Neural cell (in vitro differentiated cells): ENCODE results near the gene CNP. TPM values are rescaled to one million over a fixed set of nuclear protein-coding genes. Genes with fewer than 3 reads are reported as not detected.
A peak's percentile ranks its signal among the peaks of the same experiment; 100 is the strongest.

Experiments used
- H2AFZ ChIP-seq: fragments of 200-600, 300-800 bp; sonication (generic), shearing (Covaris generic); 2 replicates; pipeline ENCODE4 v1.6.0; 2014; ENCODE audit warnings: low read depth, mild to moderate bottlenecking, antibody characterized with exemption, low read length, moderate library complexity
- H3F3A ChIP-seq: fragments of 200-600 bp; shearing (Covaris generic); 2 replicates; pipeline ENCODE4 v1.6.1; 2016; ENCODE audit warnings: mild to moderate bottlenecking, moderate library complexity, mixed read lengths, antibody characterized with exemption, low read length; ENCODE audit not compliant: insufficient read depth, poor library complexity, severe bottlenecking
- H3K27ac ChIP-seq: fragments of 200-600, 300-800 bp; sonication (generic), shearing (Covaris generic); 2 replicates; pipeline ENCODE4 v1.5.1; 2014; ENCODE audit warnings: mild to moderate bottlenecking, low read length, moderate library complexity
- H3K27me3 ChIP-seq: fragments of 300-800, 200-600 bp; sonication (generic), shearing (Covaris generic); 2 replicates; pipeline ENCODE4 v1.6.0; 2014; ENCODE audit warnings: mild to moderate bottlenecking, low read depth, low read length, moderate library complexity; ENCODE audit not compliant: insufficient read depth
- H3K36me3 ChIP-seq: fragments of 300-800, 200-600 bp; sonication (generic), shearing (Covaris generic); 2 replicates; pipeline ENCODE4 v1.5.1; 2014; ENCODE audit warnings: mild to moderate bottlenecking, antibody characterized with exemption, low read length, moderate library complexity; ENCODE audit not compliant: insufficient read depth
- H3K4me2 ChIP-seq: fragments of 300-800, 200-600 bp; sonication (generic), shearing (Covaris generic); 2 replicates; pipeline ENCODE4 v1.6.0; 2014; ENCODE audit warnings: mild to moderate bottlenecking, low read length
- H3K4me3 ChIP-seq: fragments of 300-800, 200-600 bp; sonication (generic), shearing (Covaris generic); 2 replicates; pipeline ENCODE4 v1.5.1; 2014; ENCODE audit warnings: mild to moderate bottlenecking, low read length, moderate library complexity
- H3K79me2 ChIP-seq: fragments of 200-600 bp; shearing (Covaris generic); replicated peaks from 2 replicates; pipeline ENCODE4 v1.6.0; 2014; ENCODE audit warnings: mild to moderate bottlenecking, low read length, moderate library complexity; ENCODE audit not compliant: insufficient read depth
- H3K9ac ChIP-seq: fragments of 300-800, 200-600 bp; sonication (generic), shearing (Covaris generic); 2 replicates; pipeline ENCODE4 v1.6.1; 2016; ENCODE audit warnings: mild to moderate bottlenecking, low read length, mixed read lengths
- H3K9me2 ChIP-seq: fragments of 200-600 bp; shearing (Covaris generic); 2 replicates; pipeline ENCODE4 v1.6.1; 2016; ENCODE audit warnings: mild to moderate bottlenecking, low read length, mixed read lengths; ENCODE audit not compliant: insufficient read depth
- H3K9me3 ChIP-seq: fragments of 200-600, 300-800 bp; sonication (generic), shearing (Covaris generic); 2 replicates; pipeline ENCODE4 v1.6.1; 2016; ENCODE audit warnings: mild to moderate bottlenecking, mixed run types, low read length, moderate library complexity, mixed read lengths
- H4K20me1 ChIP-seq: fragments of 200-600 bp; shearing (Covaris generic); 2 replicates; pipeline ENCODE4 v1.6.1; 2016; ENCODE audit warnings: mild to moderate bottlenecking, mixed run types; ENCODE audit not compliant: insufficient read depth
- POLR2AphosphoS5 ChIP-seq: IDR thresholded peaks from 2 replicates; pipeline ENCODE4 v1.6.1; 2012
- REST ChIP-seq: IDR thresholded peaks from 2 replicates; pipeline ENCODE4 v1.6.1; 2012; ENCODE audit warnings: borderline replicate concordance
- SMC3 ChIP-seq: fragments of 450-650 bp; conservative IDR thresholded peaks from 2 replicates; pipeline ENCODE4 v1.6.1; 2014; ENCODE audit warnings: antibody characterized with exemption, mild to moderate bottlenecking, moderate library complexity; ENCODE audit not compliant: poor library complexity
- polyA plus RNA-seq: library from polyadenylated mRNA; depleted of rRNA; stranded (reverse); fragments of >200 nt; gene quantifications from 2 replicates; pipeline ENCODE4 v1.2.3, GENCODE V29; 2014

CNP gene
- polyA plus RNA-seq, 1 donor from 2014 or later = 27.7 TPM

- H3K9me3 ChIP-seq = no peaks in the 10 kb centered on the region
- no peak overlapping the region for H3K9ac ChIP-seq
- peak; percentile 6 for TF ChIP-seq POLR2AphosphoS5
- TF ChIP-seq SMC3 = no peak
- TF ChIP-seq REST = no peak
- H3K79me2 ChIP-seq = no peaks in the 10 kb centered on the region
- H3F3A ChIP-seq = no peaks in the 10 kb centered on the region
- H4K20me1 ChIP-seq = no peaks in the 10 kb centered on the region
- no peaks in the 10 kb centered on the region for H3K27me3 ChIP-seq
- no peak overlapping the region for H3K4me2 ChIP-seq
- no peak overlapping the region for H3K27ac ChIP-seq
- H3K9me2 ChIP-seq = no peaks in the 10 kb centered on the region
- no peak overlapping the region for H3K4me3 ChIP-seq
- no peak overlapping the region for H2AFZ ChIP-seq
- H3K36me3 ChIP-seq = no peaks in the 10 kb centered on the region
Measured at GRCh38 chr17:42026857-42027589, 60.4 kb downstream of the CNP start.

Other genes starting within 250 kb of the CNP start
- 0.79 and 1.5 TPM in 2 replicates for gene HAP1, start 232.2 kb upstream of the CNP start, polyA plus RNA-seq
- 46.1 and 82.2 TPM in 2 replicates for gene JUP, start 180.1 kb upstream of the CNP start, polyA plus RNA-seq
- gene P3H4, start 154.8 kb upstream of the CNP start, polyA plus RNA-seq = 17.8 and 20.5 TPM in 2 replicates
- gene FKBP10, start 153.8 kb upstream of the CNP start, polyA plus RNA-seq = 3.5 and 7.6 TPM in 2 replicates
- 272 and 281 TPM in 2 replicates for gene NT5C3B, start 130.6 kb upstream of the CNP start, polyA plus RNA-seq
- gene KLHL10, start 129.0 kb upstream of the CNP start, polyA plus RNA-seq = 0.22 TPM in 1 of 2 replicates, not detected in the other
- 30.3 and 31.1 TPM in 2 replicates for gene KLHL11, start 101.4 kb upstream of the CNP start, polyA plus RNA-seq
- gene ACLY, start 47.8 kb upstream of the CNP start, polyA plus RNA-seq = 136 and 148 TPM in 2 replicates
- gene ODAD4, start 36.2 kb upstream of the CNP start, polyA plus RNA-seq = 5.2 and 5.7 TPM in 2 replicates
- gene DNAJC7, start 50.6 kb downstream of the CNP start, polyA plus RNA-seq = 107 and 126 TPM in 2 replicates
- 60.2 and 69.9 TPM in 2 replicates for gene NKIRAS2, start 53.3 kb downstream of the CNP start, polyA plus RNA-seq
- gene C17orf113, start 83.8 kb downstream of the CNP start, polyA plus RNA-seq = 3.0 and 5.2 TPM in 2 replicates
- 0.69 and 2.5 TPM in 2 replicates for gene ZNF385C, start 131.7 kb downstream of the CNP start, polyA plus RNA-seq
- gene DHX58, start 145.9 kb downstream of the CNP start, polyA plus RNA-seq = 0.87 and 2.3 TPM in 2 replicates
- 30.5 and 39.9 TPM in 2 replicates for gene KAT2A, start 154.6 kb downstream of the CNP start, polyA plus RNA-seq
- gene HSPB9, start 156.0 kb downstream of the CNP start, polyA plus RNA-seq = not detected in 2 replicates
- gene RAB5C, start 188.2 kb downstream of the CNP start, polyA plus RNA-seq = 95.9 and 97.2 TPM in 2 replicates
- gene KCNH4, start 214.3 kb downstream of the CNP start, polyA plus RNA-seq = 0.56 and 0.78 TPM in 2 replicates
- not detected in 2 replicates for gene HCRT, start 218.7 kb downstream of the CNP start, polyA plus RNA-seq
- gene GHDC, start 227.7 kb downstream of the CNP start, polyA plus RNA-seq = 2.5 and 3.2 TPM in 2 replicates